ENCODE data around the gene LDLRAD4. TPM values are rescaled to one million over a fixed set of nuclear protein-coding genes. Genes with fewer than 3 reads are reported as not detected.

Gene LDLRAD4
- total RNA-seq, 6 donors from 2014 or later: 19.5 to 26.6 (median 24.4) TPM

DNA sequence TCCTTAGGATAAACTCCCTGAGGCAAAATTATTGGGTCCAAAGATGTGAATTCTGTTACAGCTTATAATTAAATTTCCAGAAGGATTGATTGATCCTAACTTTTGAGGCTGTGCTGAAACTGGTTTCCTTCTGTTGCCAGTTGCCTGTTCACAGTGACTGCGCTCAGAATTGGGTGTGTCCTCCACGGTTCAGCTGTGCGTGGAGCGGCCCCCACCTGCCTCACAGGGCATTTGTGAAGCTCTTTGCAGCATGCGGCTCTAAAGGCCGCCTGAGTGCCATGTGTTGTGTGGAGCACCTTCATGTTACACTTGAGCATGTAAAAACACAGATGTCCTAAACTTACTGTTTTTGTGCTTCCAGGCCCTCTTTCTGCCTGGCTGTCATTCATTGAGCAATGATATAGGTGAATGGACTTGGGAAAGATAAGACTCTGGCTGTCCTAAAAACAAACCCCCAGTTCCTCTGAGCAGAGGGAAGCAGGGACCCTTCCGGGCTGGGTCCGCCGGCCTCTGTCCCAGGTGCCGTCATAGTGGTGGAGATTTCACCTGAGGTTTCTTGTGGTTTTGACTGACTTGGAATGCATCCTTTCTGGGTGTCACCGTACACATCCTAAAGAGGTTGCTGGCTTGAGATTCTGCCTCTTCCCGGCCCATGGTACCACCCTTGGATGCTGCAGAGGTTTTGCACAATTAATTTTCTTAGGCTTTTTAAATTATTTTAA, 173.6 kb downstream of the LDLRAD4 start:
- DNase-seq: no peak
- H3K27me3 ChIP-seq: no peaks in the 10 kb centered on the region
- no peak overlapping the region for H3K27ac ChIP-seq
- no peaks in the 10 kb centered on the region for H3K36me3 ChIP-seq
- no peak overlapping the region for H3K4me3 ChIP-seq
- peaks cover 0 to 6% (median 0%) of the 10 kb centered on the region in 4 donors for H3K4me1 ChIP-seq
- no peak for ATAC-seq (ENCODE audit: low FRiP score in 2 of 2)
- WGBS, 2 donors: 89 to 93% methylated on average over 8 to 12 of the region's 12 CpGs
- TF ChIP-seq POLR2A (IDR thresholded peaks at IDR 0.05): no peak
- no peak for TF ChIP-seq EP300 (IDR thresholded peaks at IDR 0.05)
- TF ChIP-seq POLR2AphosphoS5 (IDR thresholded peaks at IDR 0.05): no peak
- TF ChIP-seq, protein P1, sequence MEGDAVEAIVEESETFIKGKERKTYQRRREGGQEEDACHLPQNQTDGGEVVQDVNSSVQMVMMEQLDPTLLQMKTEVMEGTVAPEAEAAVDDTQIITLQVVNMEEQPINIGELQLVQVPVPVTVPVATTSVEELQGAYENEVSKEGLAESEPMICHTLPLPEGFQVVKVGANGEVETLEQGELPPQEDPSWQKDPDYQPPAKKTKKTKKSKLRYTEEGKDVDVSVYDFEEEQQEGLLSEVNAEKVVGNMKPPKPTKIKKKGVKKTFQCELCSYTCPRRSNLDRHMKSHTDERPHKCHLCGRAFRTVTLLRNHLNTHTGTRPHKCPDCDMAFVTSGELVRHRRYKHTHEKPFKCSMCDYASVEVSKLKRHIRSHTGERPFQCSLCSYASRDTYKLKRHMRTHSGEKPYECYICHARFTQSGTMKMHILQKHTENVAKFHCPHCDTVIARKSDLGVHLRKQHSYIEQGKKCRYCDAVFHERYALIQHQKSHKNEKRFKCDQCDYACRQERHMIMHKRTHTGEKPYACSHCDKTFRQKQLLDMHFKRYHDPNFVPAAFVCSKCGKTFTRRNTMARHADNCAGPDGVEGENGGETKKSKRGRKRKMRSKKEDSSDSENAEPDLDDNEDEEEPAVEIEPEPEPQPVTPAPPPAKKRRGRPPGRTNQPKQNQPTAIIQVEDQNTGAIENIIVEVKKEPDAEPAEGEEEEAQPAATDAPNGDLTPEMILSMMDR (IDR thresholded peaks at IDR 0.05): no peak
- H3K9me3 ChIP-seq: no peaks in the 10 kb centered on the region

DNA sequence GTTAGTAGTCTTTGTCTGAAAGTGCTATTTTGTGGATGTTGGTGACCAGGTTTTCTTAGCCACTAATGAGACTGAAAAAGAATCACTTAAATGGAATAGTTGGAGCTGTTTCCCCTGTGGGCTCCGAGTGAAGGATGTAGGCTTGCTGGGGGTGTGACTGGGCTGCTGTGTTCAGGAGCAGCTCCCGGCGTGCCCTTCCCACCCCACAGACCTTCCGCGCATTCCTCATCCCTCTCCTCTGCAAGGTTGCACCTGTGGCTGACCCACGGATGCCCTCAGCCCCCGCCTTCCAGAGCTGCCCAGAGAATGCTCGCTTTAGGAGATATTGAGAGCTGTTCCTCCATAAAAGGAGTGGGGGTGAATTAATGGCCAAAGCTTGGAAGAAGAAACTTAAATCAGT, 174.3 kb downstream of the LDLRAD4 start:
- 72 to 79% methylated on average over 8 of the region's 8 CpGs for WGBS, 2 donors
- H3K4me1 ChIP-seq: peaks cover 0 to 6% (median 0%) of the 10 kb centered on the region in 4 donors

DNA sequence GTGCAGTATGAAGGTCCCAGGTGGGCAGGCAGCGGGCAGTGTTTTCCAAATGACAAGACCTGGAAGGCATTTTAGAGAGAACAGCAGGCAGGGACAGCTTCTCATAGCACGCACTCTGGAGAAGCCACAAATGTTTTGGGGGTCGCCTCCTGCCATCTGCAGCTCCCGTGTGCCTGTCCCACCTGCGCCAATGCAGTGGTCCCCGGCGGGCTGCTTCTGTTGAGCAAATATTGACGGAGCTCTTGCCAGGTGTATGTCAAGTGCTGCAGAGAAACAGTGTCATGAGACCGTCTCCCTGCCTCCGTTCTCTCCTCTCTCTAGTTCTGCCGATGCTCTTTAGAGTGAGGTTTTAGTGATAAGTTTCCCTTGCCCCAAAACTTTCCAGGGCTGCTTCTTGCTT, 174.8 kb downstream of the LDLRAD4 start:
- no peak for DNase-seq
- Histone ChIP-seq H3K9me3 (no peaks in the 10 kb centered on the region), H3K27me3 (no peaks in the 10 kb centered on the region), H3K27ac (no peak overlapping the region), H3K4me1 (peaks cover 0 to 5% (median 0%) of the 10 kb centered on the region in 4 donors), H3K4me3 (no peak overlapping the region), H3K36me3 (no peaks in the 10 kb centered on the region)
- TF ChIP-seq, protein P1 (IDR thresholded peaks at IDR 0.05): no peak
- TF ChIP-seq EP300 (IDR thresholded peaks at IDR 0.05) (no peak), POLR2A (IDR thresholded peaks at IDR 0.05) (no peak), POLR2AphosphoS5 (IDR thresholded peaks at IDR 0.05) (no peak)
- ATAC-seq (ENCODE audit: low FRiP score in 2 of 2): no peak
- WGBS, 2 donors: 62 to 76% methylated on average over 5 to 11 of the region's 11 CpGs

More for the DNA sequence above, 174.3 kb downstream of the LDLRAD4 start:
- Histone ChIP-seq H3K27me3 (no peaks in the 10 kb centered on the region), H3K4me3 (no peak overlapping the region), H3K36me3 (no peaks in the 10 kb centered on the region), H3K9me3 (no peaks in the 10 kb centered on the region), H3K27ac (no peak overlapping the region)
- no peak for TF ChIP-seq POLR2A (IDR thresholded peaks at IDR 0.05)
- TF ChIP-seq POLR2AphosphoS5 (IDR thresholded peaks at IDR 0.05): no peak
- no peak for TF ChIP-seq EP300 (IDR thresholded peaks at IDR 0.05)
- TF ChIP-seq, protein P1 (IDR thresholded peaks at IDR 0.05): no peak
- ATAC-seq (ENCODE audit: low FRiP score in 2 of 2): no peak
- DNase-seq: no peak

DNA sequence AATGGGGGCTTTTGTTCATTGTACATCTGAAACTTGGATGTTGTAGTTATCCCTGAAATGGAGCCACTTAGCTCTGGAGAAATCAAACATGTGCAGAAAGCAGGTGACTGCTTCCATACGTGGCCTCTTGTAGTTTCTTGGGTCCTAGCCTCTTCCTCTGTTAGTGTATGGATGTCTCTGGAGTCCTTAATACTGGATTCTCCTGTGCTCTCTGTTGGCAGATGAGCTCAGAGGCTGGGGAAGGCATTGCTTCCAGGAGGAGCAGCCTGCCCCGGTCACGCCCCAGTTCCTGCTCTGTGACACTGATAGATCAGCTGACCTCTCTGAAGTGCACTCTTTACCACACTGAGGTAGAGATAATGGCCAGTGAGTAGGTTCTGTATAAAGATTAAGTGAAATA, 176.2 kb downstream of the LDLRAD4 start:
- TF ChIP-seq POLR2A (IDR thresholded peaks at IDR 0.05) (no peak), POLR2AphosphoS5 (IDR thresholded peaks at IDR 0.05) (no peak), EP300 (IDR thresholded peaks at IDR 0.05) (no peak)
- TF ChIP-seq, protein P1 (IDR thresholded peaks at IDR 0.05): no peak
- 64 to 75% methylated on average over 3 of the region's 3 CpGs for WGBS, 2 donors
- Histone ChIP-seq H3K27me3 (no peaks in the 10 kb centered on the region), H3K27ac (no peak overlapping the region), H3K4me1 (peaks cover 0 to 3% (median 0%) of the 10 kb centered on the region in 4 donors), H3K36me3 (no peaks in the 10 kb centered on the region), H3K4me3 (no peak overlapping the region), H3K9me3 (no peaks in the 10 kb centered on the region)
- DNase-seq (no peak), ATAC-seq (ENCODE audit: low FRiP score in 2 of 2) (no peak)

DNA sequence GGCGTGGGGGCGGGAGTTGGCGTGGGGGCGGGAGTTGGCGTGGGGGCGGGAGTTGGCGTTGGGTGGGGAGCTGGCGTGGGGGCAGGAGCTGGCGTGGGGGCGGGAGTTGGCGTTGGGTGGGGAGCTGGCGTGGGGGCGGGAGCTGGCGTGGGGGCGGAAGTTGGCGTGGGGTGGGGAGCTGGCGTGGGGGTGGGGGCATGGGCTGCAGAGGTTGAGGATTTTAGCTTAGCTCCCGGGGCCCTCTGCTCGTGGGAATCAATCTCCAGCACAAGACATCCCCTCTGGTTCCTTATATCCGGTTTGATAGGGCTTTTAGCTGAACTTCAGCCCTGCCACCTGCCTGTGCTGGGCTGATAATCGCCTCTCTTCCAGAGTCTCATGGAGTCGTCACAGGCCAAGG, 177.0 kb downstream of the LDLRAD4 start:
- WGBS, 2 donors: 90 to 94% methylated on average over 5 to 14 of the region's 22 CpGs

More for the DNA sequence above, 177.0 kb downstream of the LDLRAD4 start:
- Histone ChIP-seq H3K27ac (no peak overlapping the region), H3K36me3 (no peaks in the 10 kb centered on the region), H3K27me3 (no peaks in the 10 kb centered on the region), H3K4me1 (peaks cover 0 to 3% (median 0%) of the 10 kb centered on the region in 4 donors), H3K9me3 (no peaks in the 10 kb centered on the region), H3K4me3 (no peak overlapping the region)
- no peak for DNase-seq
- no peak for ATAC-seq (ENCODE audit: low FRiP score in 2 of 2)
- TF ChIP-seq POLR2A (IDR thresholded peaks at IDR 0.05) (no peak), POLR2AphosphoS5 (IDR thresholded peaks at IDR 0.05) (no peak), EP300 (IDR thresholded peaks at IDR 0.05) (no peak)
- TF ChIP-seq, protein P1 (IDR thresholded peaks at IDR 0.05): no peak

All from upper lobe of left lung (tissue), 6 donors.